ENCODE results near the gene SBK1.

DNA sequence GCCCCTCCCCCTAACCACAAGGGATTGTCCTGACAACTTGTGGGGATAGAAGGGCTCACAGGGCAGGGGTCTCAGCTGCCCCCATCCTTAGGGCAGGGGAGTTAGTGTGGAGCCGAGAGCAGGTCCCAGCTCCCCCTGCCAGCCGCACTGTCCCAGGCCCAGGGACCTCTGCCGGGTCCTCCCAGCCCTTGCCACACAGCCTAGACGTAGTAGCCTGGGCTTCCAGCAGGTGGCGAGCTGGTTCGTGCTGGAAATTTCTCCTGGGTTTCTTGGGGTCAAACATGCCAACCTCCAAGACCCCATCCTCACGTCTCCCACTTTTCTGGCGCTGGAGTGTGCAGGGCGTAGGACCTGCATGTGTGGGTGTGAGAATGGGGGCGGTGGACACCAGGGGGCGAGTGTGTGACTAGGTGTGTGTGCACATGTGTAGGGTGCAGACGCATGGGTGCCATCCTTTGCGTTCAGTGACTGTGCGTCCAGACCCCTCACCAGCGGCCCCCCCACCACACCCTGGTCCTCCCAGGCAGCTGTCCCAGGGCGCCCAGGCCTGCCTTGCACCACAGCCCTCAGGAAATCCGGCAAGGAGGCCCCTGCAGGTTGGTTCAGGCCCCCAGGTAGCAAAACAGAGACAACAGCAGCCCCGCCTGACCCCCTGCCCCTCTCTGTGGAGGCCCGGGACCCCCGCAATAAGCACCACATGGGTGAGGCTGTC lies 29.5 kb downstream of the SBK1 start:
- TF ChIP-seq, protein P1, sequence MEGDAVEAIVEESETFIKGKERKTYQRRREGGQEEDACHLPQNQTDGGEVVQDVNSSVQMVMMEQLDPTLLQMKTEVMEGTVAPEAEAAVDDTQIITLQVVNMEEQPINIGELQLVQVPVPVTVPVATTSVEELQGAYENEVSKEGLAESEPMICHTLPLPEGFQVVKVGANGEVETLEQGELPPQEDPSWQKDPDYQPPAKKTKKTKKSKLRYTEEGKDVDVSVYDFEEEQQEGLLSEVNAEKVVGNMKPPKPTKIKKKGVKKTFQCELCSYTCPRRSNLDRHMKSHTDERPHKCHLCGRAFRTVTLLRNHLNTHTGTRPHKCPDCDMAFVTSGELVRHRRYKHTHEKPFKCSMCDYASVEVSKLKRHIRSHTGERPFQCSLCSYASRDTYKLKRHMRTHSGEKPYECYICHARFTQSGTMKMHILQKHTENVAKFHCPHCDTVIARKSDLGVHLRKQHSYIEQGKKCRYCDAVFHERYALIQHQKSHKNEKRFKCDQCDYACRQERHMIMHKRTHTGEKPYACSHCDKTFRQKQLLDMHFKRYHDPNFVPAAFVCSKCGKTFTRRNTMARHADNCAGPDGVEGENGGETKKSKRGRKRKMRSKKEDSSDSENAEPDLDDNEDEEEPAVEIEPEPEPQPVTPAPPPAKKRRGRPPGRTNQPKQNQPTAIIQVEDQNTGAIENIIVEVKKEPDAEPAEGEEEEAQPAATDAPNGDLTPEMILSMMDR (IDR thresholded peaks at IDR 0.05; ENCODE audit: low read length): peak; percentile 86
- TF ChIP-seq EZH2 (optimal IDR thresholded peaks at IDR 0.05; ENCODE audit: low read depth, low read length) (no peak), EZH2phosphoT487 (IDR thresholded peaks at IDR 0.05; ENCODE audit: low read length) (no peak)

Data from MM.1S (cell line).